Left renal cortex interstitium (tissue), 4 donors: ENCODE data around the gene RASGRF2. TPM values are rescaled to one million over a fixed set of nuclear protein-coding genes. Genes with fewer than 3 reads are reported as not detected.
A peak's percentile ranks its signal among the peaks of the same experiment; 100 is the strongest.

Experiments used
- DNase-seq, 4 donors: peaks; one replicate each; pipeline ENCODE4 v3.0.0-alpha.2; 2013; ENCODE audit warnings: low read depth in 4 of 4, low spot score in 2 of 4, missing footprints in 1 of 4
- polyA plus RNA-seq, 4 donors: library from polyadenylated mRNA; unstranded; fragments of 120-200 nt; gene quantifications; one replicate each; pipeline ENCODE4 v1.2.1, GENCODE V29; 2013; ENCODE audit not compliant: insufficient read length in 4 of 4

Gene RASGRF2
- polyA plus RNA-seq, 4 donors: 1.6 to 2.4 (median 2.3) TPM

DNA sequence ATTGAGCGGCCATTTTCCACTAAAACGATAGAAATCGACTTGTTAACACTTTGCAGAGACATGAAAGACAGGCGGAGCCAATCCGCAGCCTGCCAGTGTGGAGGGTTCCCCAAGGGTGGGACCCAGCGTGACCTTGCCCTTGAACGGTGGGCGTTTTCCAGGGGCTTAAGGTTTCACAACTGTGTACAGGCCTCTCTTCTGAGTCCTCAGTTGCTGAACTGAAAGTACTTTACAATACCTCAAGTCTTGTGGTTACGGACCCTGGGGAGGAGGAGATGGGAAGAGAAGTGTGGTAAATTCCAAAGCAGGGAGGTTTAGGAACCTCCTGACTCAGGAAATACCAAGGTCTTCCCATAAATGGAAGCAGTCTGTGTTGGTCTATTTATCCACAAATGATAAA is 204.8 kb downstream of the RASGRF2 start:
- DNase-seq: no peak

DNA sequence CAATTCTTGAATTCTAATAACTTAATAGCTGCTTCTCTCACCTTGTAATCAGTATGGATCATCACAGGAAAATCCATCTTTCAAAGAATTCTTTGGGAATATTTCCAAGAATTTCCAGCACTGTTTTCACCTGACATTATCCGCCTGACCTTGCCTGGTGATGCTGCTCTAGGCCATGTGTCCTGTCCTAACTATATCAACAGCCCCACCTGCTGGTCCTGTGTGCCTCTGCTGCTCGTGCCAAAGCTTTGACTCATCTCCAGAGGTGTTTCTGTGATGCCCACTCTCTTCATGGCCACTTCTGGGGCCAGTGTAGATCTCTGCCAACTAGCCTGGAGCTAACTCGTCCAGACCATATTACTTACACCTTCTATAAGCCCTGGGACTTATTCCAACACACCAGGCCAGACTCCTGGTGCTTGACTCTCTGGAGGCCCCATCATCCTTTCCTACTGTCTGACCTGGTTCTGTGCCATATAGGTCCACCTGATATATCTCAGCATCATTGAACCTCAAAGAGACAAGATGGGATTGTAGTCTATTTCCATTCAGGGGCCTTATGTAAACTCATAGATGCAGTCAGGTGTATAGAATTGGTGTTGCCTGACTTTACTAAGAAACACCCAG is 205.4 kb downstream of the RASGRF2 start:
- peak in 1 of 4 donors; percentile 50 for DNase-seq

DNA sequence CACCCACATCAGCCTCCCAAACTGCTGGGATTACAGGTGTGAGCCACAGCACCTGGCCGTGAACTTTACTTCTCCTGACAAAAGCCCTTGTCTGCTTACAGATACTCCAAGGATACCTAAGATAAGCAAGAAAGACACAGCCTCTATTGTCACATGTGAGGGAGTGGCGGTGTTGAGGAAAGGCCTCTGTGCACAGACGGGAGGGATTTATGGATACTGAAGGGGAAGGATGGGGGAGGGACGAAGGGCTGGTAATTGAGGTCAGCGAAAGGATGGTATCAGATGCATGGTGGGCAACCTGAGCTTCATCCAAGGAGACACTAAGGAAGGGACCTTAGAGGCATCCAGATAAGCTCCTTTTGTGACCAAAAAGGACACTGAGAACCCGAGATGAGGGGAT is 206.3 kb downstream of the RASGRF2 start:
- no peak for DNase-seq

DNA sequence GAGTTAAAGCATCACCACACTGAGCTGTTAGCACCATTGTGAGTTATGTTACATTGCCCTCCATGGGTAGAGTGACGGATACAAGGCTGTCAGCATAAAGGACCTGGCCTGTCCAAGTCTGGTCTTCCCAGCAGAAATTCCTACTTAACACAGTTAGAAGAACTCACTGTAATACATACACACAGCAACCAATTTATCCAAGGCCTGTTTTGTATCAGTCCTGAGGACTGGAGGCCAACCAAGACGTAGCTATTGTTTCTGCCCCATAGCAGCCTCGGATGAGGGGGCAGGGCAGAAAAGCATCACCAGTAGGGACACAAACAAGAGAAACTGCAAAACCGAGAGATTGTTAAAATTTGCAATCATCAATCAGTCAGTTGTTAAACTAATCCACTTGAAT is 206.9 kb downstream of the RASGRF2 start:
- no peak for DNase-seq

DNA sequence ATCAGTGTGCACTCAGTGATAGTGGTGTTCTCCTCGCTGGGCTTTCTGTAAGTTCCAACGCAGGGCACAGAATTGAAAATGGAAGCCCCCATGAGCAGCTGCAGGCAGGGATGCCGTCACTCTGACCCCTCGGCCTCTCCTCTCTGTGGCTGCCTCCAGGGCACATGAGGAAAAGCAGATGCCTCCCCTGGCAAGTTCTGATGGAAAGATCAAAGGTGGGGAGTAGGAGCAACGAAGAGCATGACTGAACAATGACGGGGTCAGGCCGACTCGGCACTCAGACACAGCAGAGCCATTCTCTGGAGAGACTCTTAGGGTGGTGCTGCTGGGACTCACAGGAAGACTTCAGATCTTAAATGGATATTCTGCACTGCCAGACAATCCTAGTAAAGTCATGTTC is 207.4 kb downstream of the RASGRF2 start:
- DNase-seq: no peak

DNA sequence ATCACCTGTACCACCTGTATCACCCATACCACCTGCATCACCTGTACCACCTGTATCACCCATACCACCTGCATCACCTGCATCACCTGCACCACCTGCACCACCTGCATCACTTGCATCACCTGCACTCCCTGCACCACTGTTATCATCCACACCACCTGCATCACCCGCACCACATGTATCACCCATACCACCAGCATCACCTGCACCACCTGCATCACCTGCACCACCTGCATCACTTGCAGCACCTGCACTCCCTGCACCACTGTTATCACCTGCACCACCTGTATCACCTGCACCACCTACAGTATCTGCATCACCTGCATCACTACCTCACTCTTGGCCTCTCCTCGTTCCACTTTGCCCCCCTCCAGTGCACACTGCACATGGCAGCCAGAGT is 209.8 kb downstream of the RASGRF2 start:
- DNase-seq: no peak

DNA sequence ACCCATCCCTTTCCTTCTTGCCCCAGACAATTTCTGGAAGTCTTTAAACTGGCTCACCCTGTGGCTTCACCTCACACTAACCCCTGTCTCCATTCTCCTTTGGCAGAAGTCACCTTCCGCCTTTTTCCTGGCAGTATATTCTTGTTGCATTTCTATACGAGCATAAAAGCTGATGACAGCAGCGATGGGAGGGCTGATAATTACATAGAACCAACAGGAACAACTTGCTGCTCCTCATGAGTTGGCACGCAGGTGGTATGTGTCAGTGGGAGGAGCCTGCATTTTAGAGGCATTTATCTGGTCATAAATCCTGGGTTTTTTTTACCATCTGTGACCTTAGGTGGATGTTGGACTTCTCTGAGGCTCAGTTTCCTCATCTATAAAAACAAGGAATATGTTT is 211.6 kb downstream of the RASGRF2 start:
- DNase-seq: no peak

DNA sequence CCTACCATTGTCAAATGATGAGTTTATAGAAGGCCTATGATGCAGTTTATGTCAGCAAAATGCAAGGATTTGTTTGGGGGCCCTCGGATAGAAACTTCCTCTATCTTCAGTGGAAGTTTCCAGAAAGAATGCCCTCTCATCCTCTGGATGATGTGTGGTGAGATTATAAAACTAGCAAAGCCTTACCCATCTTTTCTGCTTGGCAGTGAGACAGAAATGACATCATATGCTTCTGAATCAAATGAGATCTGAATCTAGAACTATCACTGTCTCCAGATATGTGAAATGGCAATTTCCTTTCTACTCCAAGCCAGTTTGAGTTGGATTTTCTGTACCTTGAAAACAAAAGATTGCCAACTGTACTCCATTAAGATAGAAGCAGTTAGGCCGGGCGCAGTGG is 212.5 kb downstream of the RASGRF2 start:
- no peak for DNase-seq

DNA sequence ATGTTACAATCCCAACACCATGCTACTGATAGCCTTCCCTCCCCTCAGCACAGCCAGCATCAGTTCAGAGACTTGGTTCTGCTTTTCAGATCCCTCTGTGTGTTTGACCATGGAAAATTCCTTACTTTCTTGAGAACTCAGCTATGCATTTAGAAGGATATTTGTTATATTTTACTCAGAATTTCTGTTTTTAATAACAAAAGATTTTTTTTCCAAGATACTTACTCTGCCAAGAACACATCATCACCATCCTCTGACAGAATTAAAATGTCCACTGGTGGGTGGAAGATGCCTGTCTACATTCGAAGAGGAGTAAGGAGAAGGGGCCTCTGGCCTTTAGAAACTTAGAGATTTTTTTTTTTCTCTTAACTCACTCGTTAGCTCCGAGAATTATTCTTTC is 216.9 kb downstream of the RASGRF2 start:
- no peak for DNase-seq

DNA sequence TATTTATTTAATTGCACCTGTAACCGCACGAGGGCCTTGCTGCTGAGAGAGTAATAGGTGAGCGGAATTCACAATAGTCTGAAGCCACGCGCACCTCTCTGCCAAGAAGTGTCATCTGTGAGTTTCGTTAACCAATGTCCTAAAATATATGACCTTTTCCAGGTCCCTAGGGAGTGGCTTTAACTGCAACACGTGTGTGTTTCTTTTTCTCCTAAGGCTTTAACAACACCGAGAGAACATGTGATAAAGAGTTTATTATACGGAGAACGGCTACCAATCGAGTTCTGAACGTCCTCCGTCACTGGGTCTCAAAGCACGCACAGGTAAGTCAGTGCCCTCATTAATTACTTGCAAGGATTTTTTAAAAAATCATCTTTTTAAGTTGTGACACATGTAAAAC is 219.8 kb downstream of the RASGRF2 start:
- no peak for DNase-seq

DNA sequence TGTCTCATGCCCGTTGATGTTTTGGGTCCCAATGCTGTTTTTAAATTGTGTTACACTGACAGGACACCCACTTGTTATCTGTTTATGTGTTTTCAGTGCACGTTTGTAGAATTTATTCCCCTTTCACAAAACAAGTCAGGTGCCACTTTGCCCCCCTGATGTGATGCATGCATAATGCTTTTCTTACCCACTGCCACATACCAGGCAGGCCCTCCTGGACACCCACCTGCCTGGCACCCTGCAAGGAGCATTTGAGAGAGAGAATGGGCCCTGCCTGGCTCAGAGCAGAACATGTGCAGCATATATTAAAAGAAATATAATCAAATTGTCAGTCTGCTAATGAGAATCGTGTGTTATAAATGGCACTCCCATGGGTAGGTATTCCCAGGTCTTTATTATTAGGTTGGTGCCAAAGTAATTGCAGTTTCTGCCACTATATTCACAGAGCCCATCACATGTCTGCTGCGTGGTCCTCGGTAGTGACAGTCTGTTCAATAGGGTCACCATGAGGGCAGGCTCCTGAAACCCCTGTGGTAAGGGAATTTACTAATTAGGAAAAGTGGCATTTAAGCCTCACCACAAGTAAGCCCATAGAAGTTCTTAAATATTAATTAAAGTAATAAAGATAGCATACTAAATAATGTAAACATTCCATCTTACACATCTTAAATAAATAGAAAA is 220.8 kb downstream of the RASGRF2 start:
- no peak for DNase-seq

DNA sequence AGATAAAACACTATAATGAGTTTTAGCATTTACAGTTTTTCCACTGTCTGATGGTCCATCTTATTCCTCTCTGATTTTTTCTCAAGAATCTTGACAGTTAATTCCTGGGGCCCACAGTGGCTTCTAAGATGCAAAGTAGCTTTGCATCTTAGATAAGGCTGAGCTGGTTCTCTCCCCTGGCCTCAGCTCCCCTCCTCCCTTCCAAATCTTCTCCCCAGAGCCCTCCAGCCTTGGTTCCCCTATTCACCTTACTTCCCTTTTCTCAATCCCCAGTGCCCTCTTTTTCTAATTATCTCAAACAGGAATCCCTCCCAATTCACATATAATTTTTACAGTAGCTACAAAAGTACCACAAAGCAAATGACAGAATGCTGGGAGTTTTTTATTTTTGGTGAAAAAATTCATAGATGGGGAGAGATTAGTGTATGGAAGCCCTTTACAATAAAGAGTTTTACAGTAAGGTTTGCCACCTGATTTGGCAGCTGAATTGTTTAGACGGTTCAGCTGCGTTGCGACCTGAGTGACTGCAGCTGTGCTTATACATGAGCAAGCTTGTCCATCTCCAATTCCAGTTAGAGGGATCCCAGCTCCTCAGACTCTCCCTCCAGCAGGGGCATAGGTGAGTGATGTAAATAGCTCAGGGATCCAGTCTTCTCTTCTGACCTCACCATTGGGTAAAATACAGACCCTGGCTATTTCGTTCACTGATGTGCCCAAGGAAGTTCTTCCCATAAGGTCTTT is 221.6 kb downstream of the RASGRF2 start:
- DNase-seq: no peak

DNA sequence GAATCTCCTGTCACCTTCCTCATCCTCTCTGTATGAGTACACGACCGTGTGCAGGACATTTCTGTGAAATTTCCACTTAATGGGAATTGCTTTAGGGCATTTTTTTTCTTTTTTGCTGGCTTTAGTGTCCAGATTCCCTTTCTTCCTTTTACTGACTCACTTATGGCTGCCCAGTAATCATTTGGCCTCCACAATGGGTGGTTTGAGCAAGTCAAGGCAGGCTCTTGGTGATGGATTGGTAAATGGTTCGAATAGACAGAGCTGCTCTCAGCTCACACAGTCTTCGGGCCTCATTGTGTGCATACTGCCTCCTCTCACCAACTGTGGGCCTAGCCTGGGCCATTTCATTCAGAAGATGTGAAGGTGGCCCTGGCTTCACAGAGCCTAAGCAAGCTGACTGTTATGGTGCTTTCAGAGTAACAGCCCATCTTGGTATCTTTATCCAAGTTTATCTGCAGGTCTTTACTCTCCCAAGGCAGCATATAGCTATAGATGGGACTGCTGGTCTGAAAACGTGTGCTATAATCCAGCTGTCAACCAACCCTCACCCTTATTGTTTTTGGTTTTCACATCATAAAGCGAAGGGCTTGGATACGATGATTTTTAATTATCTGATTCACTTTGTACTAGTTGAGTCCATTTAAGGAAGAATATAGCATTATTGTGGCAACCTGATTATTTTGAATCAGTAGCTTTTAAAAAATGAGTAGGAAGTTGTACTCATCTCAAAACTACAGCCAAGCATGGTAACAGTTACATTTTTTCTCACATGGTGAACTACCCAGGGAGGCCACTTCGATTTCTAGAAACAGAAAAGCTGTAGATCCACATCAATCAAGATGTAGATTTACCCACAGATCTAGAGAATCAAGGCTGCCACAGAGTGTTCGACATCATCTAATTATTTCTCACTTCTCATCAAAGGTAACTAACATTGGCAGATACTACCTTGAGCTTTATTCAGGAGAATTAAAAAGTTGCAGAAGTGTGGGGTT is 222.5 kb downstream of the RASGRF2 start:
- DNase-seq: no peak

DNA sequence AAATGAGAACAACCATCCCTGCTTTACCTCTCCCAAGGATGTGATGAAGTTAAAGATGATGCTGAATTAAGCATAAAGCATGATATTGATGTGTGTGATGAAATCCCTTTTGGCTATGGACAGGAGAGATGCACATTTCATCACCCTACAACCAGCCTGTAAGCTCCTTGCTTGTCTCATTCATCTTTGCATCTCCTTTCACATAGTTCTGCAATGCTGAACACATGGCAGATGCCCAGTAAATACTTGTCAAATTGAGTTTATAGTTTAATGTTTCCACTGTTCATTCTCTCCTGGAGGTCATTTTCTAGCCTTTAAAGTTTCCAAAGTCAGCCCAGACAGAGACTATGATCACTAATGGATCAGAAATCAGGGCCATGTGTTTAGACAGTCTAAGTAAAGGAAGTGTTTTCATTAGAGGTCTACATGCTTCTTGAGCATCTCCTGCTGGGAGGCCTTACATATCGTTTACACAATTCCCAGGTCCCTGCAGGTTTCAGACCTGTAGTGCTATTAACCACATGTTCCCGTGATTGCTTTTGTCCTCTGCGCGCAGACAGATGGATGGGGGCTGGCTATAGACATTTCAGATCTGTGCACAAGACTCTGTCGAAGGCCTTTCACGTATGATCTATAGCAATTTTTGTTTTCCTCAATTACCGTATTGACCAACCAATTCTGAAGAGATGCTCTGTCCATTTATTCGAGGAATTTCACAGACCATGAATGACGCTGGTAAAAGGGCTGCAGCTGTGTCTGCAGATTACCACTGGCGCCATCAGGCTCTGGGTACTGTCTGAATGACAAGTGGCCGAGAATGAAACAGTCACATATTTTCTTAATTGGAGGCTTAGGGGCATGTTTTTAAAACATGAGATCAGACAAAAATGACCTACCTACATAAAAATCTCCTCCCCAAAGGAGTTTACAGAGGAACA is 223.9 kb downstream of the RASGRF2 start:
- DNase-seq: no peak

DNA sequence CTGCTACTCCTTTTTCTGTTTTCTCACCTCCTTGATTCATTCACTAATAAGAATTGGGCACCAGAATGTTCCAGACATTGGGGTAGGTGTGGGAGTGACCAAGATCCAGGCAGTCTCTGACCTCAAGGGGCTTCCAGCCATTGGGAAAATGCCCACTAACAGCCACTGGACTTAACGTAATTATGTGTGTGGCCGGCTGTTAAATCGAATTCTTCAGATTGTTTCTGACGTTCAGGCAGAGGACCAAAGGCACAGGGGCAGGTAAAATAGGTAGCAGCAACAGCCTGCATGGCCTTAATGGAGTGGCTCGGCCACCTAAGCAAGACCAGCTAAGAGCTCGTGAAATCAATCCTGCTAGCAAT is 224.6 kb downstream of the RASGRF2 start:
- DNase-seq: no peak

DNA sequence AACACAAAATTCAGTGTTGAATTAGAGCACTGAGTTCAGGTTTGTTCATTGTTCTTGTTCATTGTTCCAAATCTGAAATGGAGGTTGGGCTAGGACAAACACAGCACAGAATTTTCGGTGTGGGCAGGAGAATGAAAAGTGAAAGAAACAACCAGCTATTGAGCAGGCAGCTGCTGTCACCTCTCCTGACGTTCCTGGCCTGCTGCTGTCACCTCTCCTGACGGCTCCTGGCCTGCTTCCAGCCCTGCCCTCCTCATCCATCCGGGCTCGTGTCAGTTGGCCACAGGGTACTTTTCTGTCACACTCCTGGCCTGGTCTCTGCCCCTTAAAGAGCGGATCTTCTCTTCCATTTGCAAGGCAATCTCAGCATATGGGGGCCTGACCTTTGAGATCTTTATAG is 227.7 kb downstream of the RASGRF2 start:
- no peak for DNase-seq

DNA sequence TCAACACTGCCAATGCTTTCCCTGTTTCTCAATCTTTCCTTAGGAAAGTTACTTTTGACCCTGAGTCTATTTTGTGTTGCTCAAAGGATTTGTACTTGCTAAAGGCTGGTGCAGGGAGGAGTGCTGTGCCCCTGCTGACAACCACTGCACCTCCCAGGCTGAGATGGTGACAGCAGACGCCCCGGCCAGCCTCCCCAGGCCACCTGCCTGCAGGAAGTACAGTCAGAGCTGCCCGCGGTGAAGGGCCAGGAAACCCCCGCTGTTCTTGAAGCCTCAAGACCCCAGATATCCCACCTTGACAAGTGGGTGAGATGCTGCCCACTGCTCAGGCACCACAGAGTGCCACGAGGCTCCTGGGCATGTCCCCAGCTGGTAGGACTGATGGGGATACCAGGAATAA is 228.8 kb downstream of the RASGRF2 start:
- no peak for DNase-seq

DNA sequence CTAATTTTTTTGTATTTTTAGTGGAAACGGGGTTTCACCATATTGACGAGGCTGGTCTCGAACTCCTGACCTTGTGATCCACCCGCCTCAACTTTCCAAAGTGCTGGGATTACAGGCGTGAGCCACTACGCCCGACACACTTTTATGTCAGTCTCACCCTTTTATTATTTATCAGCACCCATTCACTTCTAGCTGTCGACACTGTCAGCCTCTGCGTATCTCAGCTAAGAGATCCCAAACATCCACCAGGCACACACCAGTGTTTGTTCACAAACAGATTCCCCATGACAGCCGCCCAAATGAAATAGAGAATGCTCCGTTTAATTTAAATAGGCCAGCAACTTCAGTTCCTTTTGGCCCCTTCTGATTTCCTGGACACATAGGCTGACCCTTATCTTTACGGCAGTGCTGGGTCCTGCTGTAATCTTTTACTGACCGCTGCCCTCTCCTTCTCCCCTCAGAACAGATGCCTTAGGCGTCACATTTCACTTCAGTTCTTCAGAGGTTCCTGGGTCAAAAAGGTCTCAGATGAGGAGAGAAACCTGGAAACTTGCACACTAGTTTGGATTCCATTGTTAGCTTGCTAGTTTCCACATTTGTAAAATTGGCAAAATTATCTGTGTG is 229.8 kb downstream of the RASGRF2 start:
- no peak for DNase-seq

DNA sequence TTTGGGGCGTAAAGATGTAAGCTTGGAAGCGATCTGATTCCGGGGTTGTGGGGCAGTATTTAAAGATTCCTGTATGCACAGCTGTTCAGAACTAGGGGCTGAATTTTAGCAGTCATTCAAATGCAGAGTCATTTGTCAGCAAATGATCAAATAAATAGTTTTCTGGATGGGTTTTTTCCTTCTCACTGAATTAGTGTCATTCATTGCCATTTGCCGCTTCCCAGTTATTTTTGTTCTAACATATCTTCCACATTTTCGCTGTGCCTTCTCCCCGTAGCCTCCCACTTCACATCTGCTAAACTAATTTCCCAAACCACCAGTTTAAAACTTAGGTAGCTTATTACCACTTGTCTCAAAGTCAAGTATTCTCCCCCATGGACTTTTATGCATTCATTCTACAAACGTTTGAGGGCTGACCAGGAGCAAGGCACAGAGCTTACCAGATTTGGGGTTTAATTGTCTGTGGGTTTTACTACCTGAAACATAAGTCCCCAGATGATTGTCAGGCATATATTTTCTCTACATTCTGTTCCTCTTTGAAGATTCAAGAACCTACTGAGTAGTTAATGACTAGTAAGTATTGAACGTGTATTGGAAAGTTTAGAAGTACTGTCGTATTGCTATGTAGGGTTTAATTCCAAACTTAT is 231.7 kb downstream of the RASGRF2 start:
- no peak for DNase-seq
